OCI-LY7 (cell line): ENCODE results near the gene LCP1. TPM values are rescaled to one million over a fixed set of nuclear protein-coding genes. Genes with fewer than 3 reads are reported as not detected.

Experiments used
- BruUV-seq: library from RNA; stranded (reverse); fragments of 400-500 nt; replicated peaks from 2 replicates; lab custom pipeline; 2021; lab: Mats Ljungman, UMichigan
- CTCF ChIA-PET: fragments of 300-600 bp; sonication (Branson Sonifier 250); formaldehyde crosslinking; loops from one replicate; lab custom pipeline; 2022; ENCODE audit warnings: antibody characterized with exemption; ENCODE audit not compliant: unreplicated experiment; lab: Charles Lee
- POLR2A ChIA-PET: fragments of 300-600 bp; sonication (Branson Sonifier 250); formaldehyde crosslinking; loops from one replicate; lab custom pipeline; 2022; ENCODE audit warnings: antibody characterized with exemption; lab: Charles Lee
- DNase-seq: peaks from one replicate; pipeline ENCODE4 v3.0.0-alpha.2; 2015; ENCODE audit warnings: low spot score
- H2AFZ ChIP-seq: fragments of 200-600 bp; sonication (generic), shearing (Covaris generic); 2 replicates; pipeline ENCODE4 v1.6.1; 2014; ENCODE audit warnings: mild to moderate bottlenecking, antibody characterized with exemption, low read length, moderate library complexity
- H3K27ac ChIP-seq: fragments of 200-600 bp; sonication (generic); 2 replicates; pipeline ENCODE4 v1.5.1; 2014; ENCODE audit warnings: mixed run types, low read depth, mild to moderate bottlenecking, moderate library complexity, low read length, inconsistent platforms; ENCODE audit not compliant: poor library complexity, severe bottlenecking
- H3K36me3 ChIP-seq: fragments of 200-600 bp; sonication (generic); 2 replicates; pipeline ENCODE4 v1.6.1; 2014; ENCODE audit warnings: mild to moderate bottlenecking, antibody characterized with exemption, low read length, moderate library complexity, mixed read lengths; ENCODE audit not compliant: insufficient read depth
- H3K4me1 ChIP-seq: fragments of 200-600 bp; sonication (generic); 2 replicates; pipeline ENCODE4 v1.5.1; 2014; ENCODE audit warnings: mild to moderate bottlenecking, low read length; ENCODE audit not compliant: insufficient read depth, poor library complexity, severe bottlenecking
- H3K4me2 ChIP-seq: fragments of 200-600 bp; sonication (generic); 2 replicates; pipeline ENCODE4 v1.6.1; 2014; ENCODE audit warnings: mild to moderate bottlenecking, low read length
- H3K4me3 ChIP-seq: fragments of 200-600 bp; sonication (generic); 2 replicates; pipeline ENCODE4 v1.5.1; 2014; ENCODE audit warnings: mild to moderate bottlenecking, low read depth, low read length; ENCODE audit not compliant: poor library complexity, severe bottlenecking
- H3K79me2 ChIP-seq: fragments of 200-600 bp; sonication (generic); 2 replicates; pipeline ENCODE4 v1.6.1; 2016; ENCODE audit warnings: low read depth, mild to moderate bottlenecking, low read length, moderate library complexity, mixed read lengths; ENCODE audit not compliant: insufficient read depth
- H3K9me2 ChIP-seq: fragments of 200-600 bp; sonication (generic); 2 replicates; pipeline ENCODE4 v1.6.1; 2016; ENCODE audit warnings: mild to moderate bottlenecking, low read length, mixed read lengths; ENCODE audit not compliant: insufficient read depth
- H3K9me3 ChIP-seq: fragments of 200-600 bp; sonication (generic); 2 replicates; pipeline ENCODE4 v1.6.1; 2014; ENCODE audit warnings: mild to moderate bottlenecking, mixed run types, low read length, mixed read lengths
- H4K20me1 ChIP-seq: fragments of 200-600 bp; sonication (generic); 2 replicates; pipeline ENCODE4 v1.6.1; 2014; ENCODE audit warnings: mild to moderate bottlenecking, antibody characterized with exemption, low read length, moderate library complexity, mixed read lengths; ENCODE audit not compliant: insufficient read depth
- CTCF ChIP-seq: fragments of 200-600 bp; sonication (generic); conservative IDR thresholded peaks from 2 replicates; pipeline ENCODE4 v1.5.1; 2014; ENCODE audit warnings: mild to moderate bottlenecking, antibody characterized with exemption, low read length, moderate library complexity, mixed read lengths
- EZH2phosphoT487 ChIP-seq: fragments of 200-600 bp; sonication (generic); IDR thresholded peaks from 2 replicates; pipeline ENCODE4 v1.6.1; 2018; ENCODE audit warnings: low read depth, borderline replicate concordance, mild to moderate bottlenecking, mixed run types, antibody characterized with exemption, low read length, moderate library complexity, mixed read lengths
- intact Hi-C: fragments of 100-400 bp; cut with micrococcal nuclease; formaldehyde crosslinking; loops from one replicate; pipeline ENCODE4 v1.10.0; 2022; ENCODE audit not compliant: unreplicated experiment
- total RNA-seq, 2 experiments: library from RNA; depleted of rRNA in 1 of 2; stranded (reverse); fragments of >200 nt in 1 of 2; shearing (Covaris generic) in 1 of 2; gene quantifications; 2 replicates each; pipeline ENCODE4 v1.2.3, GENCODE V29; 2014 to 2022

The LCP1 gene
- total RNA-seq, 2 experiments from 2014 or later: 292 to 565 TPM

- H3K79me2 ChIP-seq: no peaks in the 10 kb centered on the region
- no peak overlapping the region for H3K27ac ChIP-seq
- no peak overlapping the region for H3K4me3 ChIP-seq
- ChIA-PET POLR2A (interaction anchor here (0.6 to 1.5 kb wide), 7 partner anchors 9 to 626 kb away, joined by 3 to 4 read pairs (median 3); no protein-coding TSS in a partner anchor), CTCF (no interaction called here)
- no peak for DNase-seq
- H4K20me1 ChIP-seq: no peaks in the 10 kb centered on the region
- H3K4me2 ChIP-seq: no peak overlapping the region
- no peaks in the 10 kb centered on the region for H3K9me2 ChIP-seq
- TF ChIP-seq EZH2phosphoT487 (no peak), CTCF (no peak)
- no peaks in the 10 kb centered on the region for H3K36me3 ChIP-seq
- H3K9me3 ChIP-seq: no peaks in the 10 kb centered on the region
- no peak overlapping the region for H2AFZ ChIP-seq
- intact Hi-C loops: no loop called here
- H3K4me1 ChIP-seq: no peaks in the 10 kb centered on the region
- no TSS peak for BruUV-seq
Measured at GRCh38 chr13:46202966-46203365, 21.0 kb upstream of the LCP1 start.

DNA sequence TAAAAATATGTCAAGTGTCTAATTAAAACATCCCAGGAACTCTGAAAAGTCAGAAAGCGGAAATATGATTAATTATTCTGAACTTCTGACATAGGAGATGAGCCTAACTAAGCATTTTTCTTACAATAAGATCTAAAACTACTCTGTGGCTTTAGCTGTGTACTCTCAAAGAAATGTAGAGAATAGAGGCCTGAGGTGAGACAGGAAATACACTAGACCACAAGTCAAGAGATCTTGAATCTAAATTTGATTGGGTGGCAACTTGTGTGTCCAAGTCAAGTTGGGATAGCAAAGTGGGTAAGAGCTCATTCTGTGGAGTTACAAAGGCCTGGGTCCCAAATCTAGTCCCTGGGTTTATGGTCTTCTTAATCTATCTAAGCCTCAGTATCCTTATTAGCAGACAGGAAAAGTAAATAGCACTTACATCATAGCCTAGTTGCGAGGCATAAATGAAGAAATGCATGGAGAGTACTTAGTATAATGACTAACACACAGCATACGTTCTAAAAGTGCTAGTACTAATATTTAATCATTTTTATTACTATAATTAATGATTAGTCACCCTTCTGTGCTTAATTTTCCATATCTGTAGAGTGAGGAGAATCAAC, 20.3 kb upstream of the LCP1 start:
- Histone ChIP-seq H3K4me3 (no peak overlapping the region), H3K4me1 (no peaks in the 10 kb centered on the region), H3K79me2 (no peaks in the 10 kb centered on the region), H4K20me1 (no peaks in the 10 kb centered on the region), H3K9me2 (no peaks in the 10 kb centered on the region), H3K36me3 (no peaks in the 10 kb centered on the region), H2AFZ (no peak overlapping the region), H3K9me3 (no peaks in the 10 kb centered on the region), H3K27ac (no peak overlapping the region), H3K4me2 (no peak overlapping the region)
- TF ChIP-seq CTCF (no peak), EZH2phosphoT487 (no peak)
- no TSS peak for BruUV-seq
- no peak for DNase-seq
- intact Hi-C loops: no loop called here
- POLR2A ChIA-PET: interaction anchor here (0.6 to 1.5 kb wide), 3 partner anchors 10 to 35 kb away, joined by 3 read pairs; no protein-coding TSS in a partner anchor
- CTCF ChIA-PET: no interaction called here

DNA sequence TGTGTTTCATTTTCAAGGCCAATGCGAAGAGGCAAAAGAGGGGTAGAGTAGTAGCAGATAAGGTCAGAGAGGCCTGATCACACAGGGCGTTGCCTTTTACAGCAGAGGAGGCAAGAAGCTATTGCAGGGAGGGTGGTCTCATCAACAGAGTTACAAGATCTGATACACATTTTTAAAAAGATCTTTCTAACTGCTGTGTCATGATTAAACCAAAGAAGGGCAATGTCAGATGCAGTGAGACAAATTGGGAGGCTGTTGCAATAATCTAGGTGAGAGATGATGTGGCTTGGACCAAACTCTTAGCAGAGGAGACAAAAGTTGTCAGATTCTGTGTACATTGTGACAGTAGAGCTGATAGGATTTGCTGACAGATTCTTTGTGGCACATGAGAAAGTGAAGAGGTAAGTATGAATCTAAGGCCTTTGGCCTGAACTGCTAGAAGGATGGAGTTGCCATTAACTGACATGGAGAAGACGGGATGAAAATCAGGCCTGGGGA, 16.8 kb upstream of the LCP1 start:
- TF ChIP-seq CTCF (no peak), EZH2phosphoT487 (no peak)
- H3K27ac ChIP-seq: no peak overlapping the region
- BruUV-seq: no TSS peak
- no peaks in the 10 kb centered on the region for H3K9me2 ChIP-seq
- CTCF ChIA-PET: interaction anchor here (0.9 kb wide), 1 partner anchor 81 kb away, joined by 3 read pairs; no protein-coding TSS in a partner anchor
- no peaks in the 10 kb centered on the region for H3K9me3 ChIP-seq
- intact Hi-C loops: no loop called here
- DNase-seq: no peak
- no peaks in the 10 kb centered on the region for H3K36me3 ChIP-seq
- H3K4me3 ChIP-seq: no peak overlapping the region
- H3K79me2 ChIP-seq: no peaks in the 10 kb centered on the region
- H3K4me2 ChIP-seq: no peak overlapping the region
- H3K4me1 ChIP-seq: no peaks in the 10 kb centered on the region
- H4K20me1 ChIP-seq: no peaks in the 10 kb centered on the region
- no peak overlapping the region for H2AFZ ChIP-seq
- POLR2A ChIA-PET: interaction anchor here (1.3 kb wide), 1 partner anchor 12 kb away, joined by 6 read pairs; no protein-coding TSS in a partner anchor
